HepG2 (cell line): Measurements from ENCODE around the gene ZNF230. TPM values are rescaled to one million over a fixed set of nuclear protein-coding genes. Genes with fewer than 3 reads are reported as not detected.

Experiments used
- ADNP ChIP-seq: sonication (generic); formaldehyde crosslinking; IDR thresholded peaks from 2 replicates; pipeline ENCODE4 v1.4.0; 2020; ENCODE audit warnings: missing genetic modification reagents
- ATRX ChIP-seq: sonication (generic); formaldehyde crosslinking; IDR thresholded peaks from 2 replicates; pipeline ENCODE4 v1.4.0; 2020; ENCODE audit warnings: missing genetic modification reagents, borderline replicate concordance
- FOXA1 ChIP-seq, 2 experiments: fragments of 450-650 bp in 1 of 2; sonication (generic) in 1 of 2; formaldehyde crosslinking in 1 of 2; IDR thresholded peaks; 2 replicates each; pipeline versions ENCODE4 v1.4.0 to v1.6.1; 2016 to 2020; ENCODE audit warnings: missing genetic modification reagents in 1 of 2
- HNF4G ChIP-seq, 2 experiments: sonication (generic) in 1 of 2; formaldehyde crosslinking in 1 of 2; IDR thresholded peaks; 2 replicates each; pipeline versions ENCODE4 v1.4.0 to v1.6.1; 2011 to 2020; ENCODE audit warnings: borderline replicate concordance in 2 of 2, low read depth in 2 of 2, mild to moderate bottlenecking in 2 of 2, low read length in 1 of 2, missing genetic modification reagents in 1 of 2, moderate library complexity in 1 of 2
- NAIF1 ChIP-seq: sonication (generic); formaldehyde crosslinking; IDR thresholded peaks from 2 replicates; pipeline ENCODE4 v1.5.0; 2020; ENCODE audit warnings: mild to moderate bottlenecking, missing genetic modification reagents, borderline replicate concordance
- SRF ChIP-seq: IDR thresholded peaks from 2 replicates; pipeline ENCODE4 v1.6.1; 2011; ENCODE audit warnings: mild to moderate bottlenecking, low read depth, low read length, moderate library complexity
- ZNF124 ChIP-seq: sonication (generic); formaldehyde crosslinking; IDR thresholded peaks from 2 replicates; pipeline ENCODE4 v1.4.0; 2020; ENCODE audit warnings: missing genetic modification reagents
- ZNF230 ChIP-seq: sonication (generic); formaldehyde crosslinking; IDR thresholded peaks from 2 replicates; pipeline ENCODE4 v1.4.0; 2020; ENCODE audit warnings: mild to moderate bottlenecking, missing genetic modification reagents
- ZNF432 ChIP-seq: sonication (generic); formaldehyde crosslinking; IDR thresholded peaks from 2 replicates; pipeline ENCODE4 v1.5.0; 2020; ENCODE audit warnings: missing genetic modification reagents, mild to moderate bottlenecking, borderline replicate concordance
- ZNF672 ChIP-seq: sonication (generic); formaldehyde crosslinking; IDR thresholded peaks from 2 replicates; pipeline ENCODE4 v1.8.1; 2022; ENCODE audit warnings: missing genetic modification reagents
- ZNF7 ChIP-seq: IDR thresholded peaks from 2 replicates; pipeline ENCODE4 v1.6.1; 2016; ENCODE audit warnings: missing biosample characterization, missing genetic modification reagents
- ZNF841 ChIP-seq: sonication (generic); formaldehyde crosslinking; IDR thresholded peaks from 2 replicates; pipeline ENCODE4 v1.8.1; 2023; ENCODE audit warnings: missing genetic modification reagents, borderline replicate concordance
- ZNF883 ChIP-seq: sonication (generic); formaldehyde crosslinking; IDR thresholded peaks from 2 replicates; pipeline ENCODE4 v1.5.1; 2020; ENCODE audit warnings: mild to moderate bottlenecking, missing genetic modification reagents; ENCODE audit errors: not compliant biosample characterization
- ZSCAN29 ChIP-seq: sonication (generic); formaldehyde crosslinking; conservative IDR thresholded peaks from 2 replicates; pipeline ENCODE4 v1.4.0; 2020; ENCODE audit warnings: mild to moderate bottlenecking, missing genetic modification reagents
- polyA plus RNA-seq, 8 experiments: library from polyadenylated mRNA; depleted of rRNA in 3 of 8; stranded (reverse) in 7 of 8; unstranded in 1 of 8; fragments of >200 nt; fragmentation: Illumina TruSeq in 4 of 8; extraction: Trizol in 4 of 8; gene quantifications; 2 replicates each; pipeline versions ENCODE4 v1.2.1 to v1.2.3, GENCODE V29; 2011 to 2016; ENCODE audit warnings: low read depth in 4 of 8, missing spikeins in 1 of 8, mixed read lengths in 1 of 8; ENCODE audit not compliant: insufficient read depth in 1 of 8
- total RNA-seq, 5 experiments: library from RNA; depleted of rRNA; stranded (reverse); fragments of >200 nt; fragmentation: Illumina TruSeq; extraction: Trizol; gene quantifications; 2 replicates each; pipeline ENCODE4 v1.2.3, GENCODE V29; 2016; ENCODE audit warnings: low read depth in 1 of 5
- TF ChIP-seq, protein P1 (sequence below): IDR thresholded peaks from 2 replicates; pipeline ENCODE4 v1.6.1; 2016; ENCODE audit warnings: mild to moderate bottlenecking
- TF ChIP-seq, protein P2 (sequence below): IDR thresholded peaks from 2 replicates; pipeline ENCODE4 v1.6.1; 2016
- TF ChIP-seq, protein P3 (sequence below): sonication (generic); formaldehyde crosslinking; conservative IDR thresholded peaks from 2 replicates; pipeline ENCODE4 v1.4.0; 2020; ENCODE audit warnings: missing genetic modification reagents
- TF ChIP-seq, protein P4 (sequence below): IDR thresholded peaks from 2 replicates; pipeline ENCODE4 v1.6.1; 2012; ENCODE audit warnings: low read depth, low read length, improper control_type of control experiment

The ZNF230 gene
- total and polyA plus RNA-seq, 2 of the 13 experiments (the other 11 are each of a cell fraction or from before 2014, with no cell fraction given), result 2.4 to 5.5 TPM

DNA sequence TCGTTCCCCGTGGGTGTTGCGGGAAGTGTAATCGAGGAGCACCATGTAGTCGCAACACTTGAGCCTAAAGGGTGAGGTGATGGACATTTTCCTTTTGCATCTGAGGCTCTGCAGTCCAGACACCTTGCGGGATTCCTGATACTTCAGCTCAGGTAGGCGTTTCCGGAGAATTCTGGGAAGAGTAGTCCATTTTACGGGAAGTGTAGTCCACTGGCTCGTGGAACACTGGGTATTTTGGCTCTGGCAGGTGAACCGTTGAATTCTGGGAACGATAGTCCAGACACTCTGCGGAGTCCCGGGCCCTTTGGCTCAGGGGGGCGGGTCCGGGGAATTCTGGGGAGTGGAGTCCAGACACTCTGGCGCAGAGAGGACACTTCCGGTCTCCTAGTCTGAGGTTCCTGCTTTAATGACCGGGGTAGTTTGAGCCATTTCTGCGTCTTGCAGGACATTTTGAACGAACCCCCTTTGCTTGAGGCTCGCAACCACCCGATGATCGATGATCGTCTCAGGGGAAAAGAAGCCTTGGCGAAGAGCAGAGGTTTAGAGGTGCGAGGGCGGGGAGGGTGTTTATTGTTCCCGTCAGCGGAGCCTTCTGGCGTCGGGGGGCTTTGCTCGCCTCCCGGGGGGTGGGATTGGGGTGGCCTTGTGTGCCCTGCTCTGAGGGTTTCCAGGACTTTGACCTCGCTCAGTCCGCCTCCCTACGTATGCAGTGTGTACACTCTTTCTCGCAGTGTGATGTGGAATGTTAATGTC lies 49.1 kb downstream of the ZNF230 start, which contains the start of gene ZNF223 (continued):
- TF ChIP-seq NAIF1 (CRISPR knock-in tag), result no peak
- peak; percentile 69; the same call in 1 of the 2 replicates for TF ChIP-seq ZNF230 (CRISPR knock-in tag)
- TF ChIP-seq ADNP, result no peak
- no peak for TF ChIP-seq ZNF841 (CRISPR knock-in tag)
- no peak for TF ChIP-seq FOXA1 (IDR thresholded peaks at IDR 0.05)
- peak; percentile 32; the same call in 1 of the 2 replicates for TF ChIP-seq FOXA1 (CRISPR knock-in tag; IDR thresholded peaks at IDR 0.05)
- TF ChIP-seq ZNF883, result no peak
- no peak; the same call in none of the 2 replicates for TF ChIP-seq HNF4G (IDR thresholded peaks at IDR 0.05; ENCODE audit: borderline replicate concordance, low read depth, low read length)
- peak; percentile 67 for TF ChIP-seq HNF4G (CRISPR knock-in tag; IDR thresholded peaks at IDR 0.05; ENCODE audit: borderline replicate concordance, low read depth)
- TF ChIP-seq, protein P1, sequence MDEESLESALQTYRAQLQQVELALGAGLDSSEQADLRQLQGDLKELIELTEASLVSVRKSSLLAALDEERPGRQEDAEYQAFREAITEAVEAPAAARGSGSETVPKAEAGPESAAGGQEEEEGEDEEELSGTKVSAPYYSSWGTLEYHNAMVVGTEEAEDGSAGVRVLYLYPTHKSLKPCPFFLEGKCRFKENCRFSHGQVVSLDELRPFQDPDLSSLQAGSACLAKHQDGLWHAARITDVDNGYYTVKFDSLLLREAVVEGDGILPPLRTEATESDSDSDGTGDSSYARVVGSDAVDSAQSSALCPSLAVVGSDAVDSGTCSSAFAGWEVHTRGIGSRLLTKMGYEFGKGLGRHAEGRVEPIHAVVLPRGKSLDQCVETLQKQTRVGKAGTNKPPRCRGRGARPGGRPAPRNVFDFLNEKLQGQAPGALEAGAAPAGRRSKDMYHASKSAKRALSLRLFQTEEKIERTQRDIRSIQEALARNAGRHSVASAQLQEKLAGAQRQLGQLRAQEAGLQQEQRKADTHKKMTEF (CRISPR knock-in tag), result peak; percentile 65
- no peak for TF ChIP-seq ZNF432 (CRISPR knock-in tag)
- TF ChIP-seq ATRX (CRISPR knock-in tag), result no peak
- TF ChIP-seq, protein P2, sequence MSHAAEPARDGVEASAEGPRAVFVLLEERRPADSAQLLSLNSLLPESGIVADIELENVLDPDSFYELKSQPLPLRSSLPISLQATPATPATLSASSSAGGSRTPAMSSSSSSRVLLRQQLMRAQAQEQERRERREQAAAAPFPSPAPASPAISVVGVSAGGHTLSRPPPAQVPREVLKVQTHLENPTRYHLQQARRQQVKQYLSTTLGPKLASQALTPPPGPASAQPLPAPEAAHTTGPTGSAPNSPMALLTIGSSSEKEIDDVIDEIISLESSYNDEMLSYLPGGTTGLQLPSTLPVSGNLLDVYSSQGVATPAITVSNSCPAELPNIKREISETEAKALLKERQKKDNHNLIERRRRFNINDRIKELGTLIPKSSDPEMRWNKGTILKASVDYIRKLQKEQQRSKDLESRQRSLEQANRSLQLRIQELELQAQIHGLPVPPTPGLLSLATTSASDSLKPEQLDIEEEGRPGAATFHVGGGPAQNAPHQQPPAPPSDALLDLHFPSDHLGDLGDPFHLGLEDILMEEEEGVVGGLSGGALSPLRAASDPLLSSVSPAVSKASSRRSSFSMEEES (CRISPR knock-in tag), result no peak
- TF ChIP-seq ZNF7 (CRISPR knock-in tag), result no peak
- TF ChIP-seq ZSCAN29, result peak; percentile 77; the same call in 1 of the 2 replicates
- TF ChIP-seq SRF, result 0 out of 2 replicates have a peak, but pooled peaks have one; percentile 7
- TF ChIP-seq, protein P3, sequence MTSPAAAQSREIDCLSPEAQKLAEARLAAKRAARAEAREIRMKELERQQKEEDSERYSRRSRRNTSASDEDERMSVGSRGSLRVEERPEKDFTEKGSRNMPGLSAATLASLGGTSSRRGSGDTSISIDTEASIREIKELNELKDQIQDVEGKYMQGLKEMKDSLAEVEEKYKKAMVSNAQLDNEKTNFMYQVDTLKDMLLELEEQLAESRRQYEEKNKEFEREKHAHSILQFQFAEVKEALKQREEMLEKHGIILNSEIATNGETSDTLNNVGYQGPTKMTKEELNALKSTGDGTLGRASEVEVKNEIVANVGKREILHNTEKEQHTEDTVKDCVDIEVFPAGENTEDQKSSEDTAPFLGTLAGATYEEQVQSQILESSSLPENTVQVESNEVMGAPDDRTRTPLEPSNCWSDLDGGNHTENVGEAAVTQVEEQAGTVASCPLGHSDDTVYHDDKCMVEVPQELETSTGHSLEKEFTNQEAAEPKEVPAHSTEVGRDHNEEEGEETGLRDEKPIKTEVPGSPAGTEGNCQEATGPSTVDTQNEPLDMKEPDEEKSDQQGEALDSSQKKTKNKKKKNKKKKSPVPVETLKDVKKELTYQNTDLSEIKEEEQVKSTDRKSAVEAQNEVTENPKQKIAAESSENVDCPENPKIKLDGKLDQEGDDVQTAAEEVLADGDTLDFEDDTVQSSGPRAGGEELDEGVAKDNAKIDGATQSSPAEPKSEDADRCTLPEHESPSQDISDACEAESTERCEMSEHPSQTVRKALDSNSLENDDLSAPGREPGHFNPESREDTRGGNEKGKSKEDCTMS (CRISPR knock-in tag), result no peak
- TF ChIP-seq ZNF672 (CRISPR knock-in tag), result no peak
- TF ChIP-seq, protein P4, sequence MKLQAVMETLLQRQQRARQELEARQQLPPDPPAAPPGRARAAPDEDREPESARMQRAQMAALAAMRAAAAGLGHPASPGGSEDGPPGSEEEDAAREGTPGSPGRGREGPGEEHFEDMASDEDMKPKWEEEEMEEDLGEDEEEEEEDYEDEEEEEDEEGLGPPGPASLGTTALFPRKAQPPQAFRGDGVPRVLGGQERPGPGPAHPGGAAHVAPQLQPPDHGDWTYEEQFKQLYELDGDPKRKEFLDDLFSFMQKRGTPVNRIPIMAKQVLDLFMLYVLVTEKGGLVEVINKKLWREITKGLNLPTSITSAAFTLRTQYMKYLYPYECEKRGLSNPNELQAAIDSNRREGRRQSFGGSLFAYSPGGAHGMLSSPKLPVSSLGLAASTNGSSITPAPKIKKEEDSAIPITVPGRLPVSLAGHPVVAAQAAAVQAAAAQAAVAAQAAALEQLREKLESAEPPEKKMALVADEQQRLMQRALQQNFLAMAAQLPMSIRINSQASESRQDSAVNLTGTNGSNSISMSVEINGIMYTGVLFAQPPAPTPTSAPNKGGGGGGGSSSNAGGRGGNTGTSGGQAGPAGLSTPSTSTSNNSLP, result no peak
- no peak for TF ChIP-seq ZNF124
